GM21825 (cell line): ENCODE data around the gene TNRC6A.

Experiments used
- ATAC-seq: cut with Tn5 transposase; IDR thresholded peaks from one replicate; pipeline ENCODE4 v1.9.1; 2021; ENCODE audit warnings: mild to moderate bottlenecking, moderate library complexity; ENCODE audit not compliant: unreplicated experiment

The TNRC6A gene

DNA sequence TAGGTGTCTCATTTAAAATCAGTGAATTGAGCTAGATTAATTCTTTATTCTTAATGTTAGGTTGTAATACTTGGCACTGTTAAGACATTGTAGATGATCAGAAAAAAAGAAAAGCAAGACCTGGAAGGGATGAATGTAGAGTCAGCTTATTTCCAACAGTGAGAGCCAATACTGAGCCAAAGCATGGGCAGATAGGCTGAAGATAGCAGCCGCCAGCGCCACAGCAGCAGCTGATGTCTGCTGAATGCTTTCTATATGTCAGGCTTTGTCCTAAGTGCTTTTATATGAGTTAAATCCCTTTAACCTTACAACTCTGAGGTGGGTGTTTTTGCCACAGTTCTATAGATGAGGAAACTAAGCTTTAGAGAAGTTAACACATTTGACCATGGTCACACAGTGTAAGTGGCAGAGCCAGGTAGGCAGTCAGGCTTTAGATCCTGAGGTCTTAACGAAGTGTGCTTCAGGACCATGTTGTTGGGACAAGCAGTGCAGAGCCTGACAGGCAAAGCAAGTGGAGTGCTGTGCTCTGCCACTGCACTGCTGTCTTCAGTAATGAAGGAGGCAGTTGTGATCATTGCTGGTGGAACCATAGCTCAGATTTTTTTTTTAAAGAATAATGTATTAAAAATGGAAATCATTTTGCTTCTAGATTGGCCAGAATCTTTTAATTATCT lies 25.9 kb downstream of the TNRC6A start:
- no peak for ATAC-seq

GRCh38 chr16:24758373-24758772 lies 28.9 kb downstream of the TNRC6A start:
- ATAC-seq, result no peak

DNA sequence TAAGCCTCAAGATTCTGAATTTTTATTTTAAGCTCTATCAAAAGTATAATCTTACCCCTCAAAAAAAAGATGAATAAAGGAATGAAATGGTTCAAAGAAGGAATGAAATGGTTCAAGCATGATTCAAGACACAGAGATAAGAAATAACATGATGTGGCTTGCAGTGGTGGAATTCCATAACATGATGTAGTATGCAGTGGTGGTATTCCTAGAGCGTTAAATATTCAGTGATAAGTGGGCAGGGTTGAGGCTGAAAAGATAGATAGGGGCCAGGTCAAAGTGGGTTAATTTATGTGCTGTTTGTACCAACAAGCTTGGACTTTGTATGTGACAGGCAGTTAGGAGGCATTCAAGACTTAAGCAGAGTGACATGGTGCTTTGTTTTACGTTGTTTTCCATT lies 29.6 kb downstream of the TNRC6A start:
- no peak for ATAC-seq

DNA sequence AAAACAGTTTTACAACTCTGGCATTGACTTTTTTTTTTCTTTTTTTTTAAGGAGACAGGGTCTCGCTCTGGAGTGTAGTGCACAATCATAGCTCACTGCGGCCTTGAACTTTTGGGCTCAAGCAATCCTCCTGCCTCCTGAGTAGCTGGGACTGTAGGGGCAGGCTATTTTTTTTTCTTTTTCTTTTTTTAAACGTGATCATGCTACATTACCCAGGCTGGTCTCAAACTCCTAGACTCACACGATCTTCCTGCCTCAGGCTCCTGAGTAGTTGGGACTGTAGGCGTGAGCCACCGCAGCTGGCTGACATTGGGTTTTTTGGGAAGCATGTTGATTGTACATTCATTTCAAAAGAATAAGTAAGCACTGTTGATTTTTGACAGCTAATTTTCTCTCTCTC lies 32.1 kb downstream of the TNRC6A start:
- no peak for ATAC-seq

GRCh38 chr16:24764916-24765315 lies 35.5 kb downstream of the TNRC6A start:
- no peak for ATAC-seq

GRCh38 chr16:24766057-24766456 lies 36.6 kb downstream of the TNRC6A start:
- no peak for ATAC-seq

DNA sequence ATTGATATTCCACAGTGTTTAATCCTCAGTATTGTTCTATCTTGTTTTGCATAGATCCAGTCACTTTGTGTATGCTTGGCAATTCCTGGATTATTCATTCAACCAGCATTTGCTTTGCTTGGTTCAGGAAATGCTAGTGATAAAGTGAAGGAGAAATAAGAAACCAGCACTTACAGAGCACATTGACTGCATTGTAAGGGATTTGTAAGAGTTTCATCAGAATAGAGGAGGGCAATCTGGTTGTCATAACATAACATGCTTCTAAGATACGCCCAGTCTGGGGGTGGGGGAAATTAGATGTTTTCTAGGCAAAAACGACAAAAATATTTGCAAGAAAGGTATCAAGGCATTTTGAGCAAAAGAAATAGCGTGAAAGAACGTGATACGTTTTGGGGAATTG lies 40.4 kb downstream of the TNRC6A start:
- no peak for ATAC-seq

GRCh38 chr16:24771132-24771778 lies 41.8 kb downstream of the TNRC6A start:
- ATAC-seq, result no peak

- ATAC-seq, result no peak
These were observed 42.3 kb downstream of the TNRC6A start for GRCh38 chr16:24771779-24772157.

GRCh38 chr16:24773771-24774427 lies 44.4 kb downstream of the TNRC6A start:
- ATAC-seq, result no peak

DNA sequence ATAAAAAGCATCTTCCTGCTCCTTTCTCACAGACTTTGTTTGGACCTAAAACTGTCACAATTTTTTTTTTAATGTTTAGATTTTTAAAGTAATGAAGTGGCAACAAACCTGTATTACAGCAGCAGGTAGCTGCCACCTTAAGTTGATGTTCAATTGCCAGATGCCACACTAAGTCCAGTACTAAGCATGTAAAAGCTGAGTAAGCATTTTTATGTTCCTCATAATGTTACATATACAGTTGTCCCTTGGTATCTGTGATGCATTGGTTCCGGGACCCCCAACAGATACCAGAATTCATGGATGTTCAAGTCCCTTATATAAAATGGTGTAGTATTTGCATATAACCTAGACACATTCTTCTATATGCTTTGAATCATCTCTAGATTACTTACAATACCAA lies 45.1 kb downstream of the TNRC6A start:
- no peak for ATAC-seq

DNA sequence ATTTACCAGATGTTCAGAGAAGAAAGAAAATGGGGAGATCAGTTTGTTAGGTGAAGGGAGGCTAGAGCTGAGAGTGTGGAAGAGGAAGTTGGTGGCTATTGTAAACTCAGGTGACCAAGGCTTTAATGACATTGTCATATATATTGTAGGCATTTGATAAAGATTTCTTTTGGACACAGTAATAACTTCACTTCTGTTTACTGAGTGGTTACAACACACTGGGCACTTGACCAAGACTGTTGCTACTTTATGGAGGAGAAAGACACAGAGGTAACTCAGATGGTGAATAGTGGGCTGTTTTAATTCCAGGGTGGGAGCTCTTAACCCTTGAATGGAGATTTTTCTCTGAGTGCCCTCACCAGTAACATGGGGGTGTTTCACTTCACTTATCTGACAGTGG lies 46.0 kb downstream of the TNRC6A start:
- ATAC-seq, result no peak

DNA sequence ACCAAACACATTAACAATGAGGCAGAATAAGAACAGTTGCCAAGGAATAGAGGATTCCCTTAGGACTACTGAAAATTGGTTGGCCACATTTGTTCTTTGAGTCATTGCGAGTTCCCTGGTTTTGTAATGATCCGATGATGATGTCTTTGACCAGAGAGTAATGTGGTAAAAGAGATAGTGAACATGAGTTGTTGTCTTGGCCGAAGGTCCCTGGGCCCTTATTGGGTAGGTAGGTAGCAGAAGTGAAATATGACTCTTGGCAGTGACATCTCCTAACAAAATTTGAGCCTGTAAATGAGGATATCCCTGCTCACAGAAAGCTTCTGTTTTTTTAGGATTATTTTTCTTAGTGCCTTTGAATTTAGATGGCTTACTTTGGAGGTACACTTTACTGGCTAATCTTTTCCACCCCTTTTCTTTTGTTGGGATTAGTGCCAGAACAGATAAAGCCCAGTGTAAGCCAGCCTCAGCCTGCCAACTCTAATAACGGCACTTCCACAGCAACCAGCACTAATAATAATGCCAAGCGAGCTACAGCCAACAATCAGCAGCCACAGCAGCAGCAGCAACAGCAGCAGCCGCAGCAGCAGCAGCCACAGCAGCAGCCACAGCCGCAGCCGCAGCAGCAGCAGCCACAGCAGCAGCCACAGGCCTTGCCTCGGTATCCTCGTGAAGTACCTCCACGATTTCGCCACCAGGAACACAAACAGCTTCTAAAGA lies 47.2 kb downstream of the TNRC6A start:
- no peak for ATAC-seq

DNA sequence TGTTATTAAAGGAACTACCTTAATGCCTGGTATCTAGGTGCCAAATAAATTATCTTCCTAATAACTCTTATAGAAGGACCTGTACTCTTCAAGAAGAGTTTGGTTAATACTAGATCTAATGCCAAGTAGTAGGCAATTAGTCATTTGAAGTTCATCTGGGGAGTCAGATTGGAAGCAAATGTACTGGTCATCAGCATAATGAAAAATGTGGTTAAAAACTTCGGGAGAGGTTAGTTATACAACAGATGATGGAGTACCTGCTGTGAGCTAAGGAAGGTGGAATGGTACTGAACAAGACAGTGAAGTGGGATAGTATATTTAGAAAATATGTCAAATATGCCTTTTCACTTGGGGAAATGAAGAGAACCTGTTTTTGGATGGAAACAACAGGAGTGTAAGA lies 49.2 kb downstream of the TNRC6A start:
- ATAC-seq, result no peak

GRCh38 chr16:24781256-24781655 lies 51.8 kb downstream of the TNRC6A start:
- no peak for ATAC-seq

DNA sequence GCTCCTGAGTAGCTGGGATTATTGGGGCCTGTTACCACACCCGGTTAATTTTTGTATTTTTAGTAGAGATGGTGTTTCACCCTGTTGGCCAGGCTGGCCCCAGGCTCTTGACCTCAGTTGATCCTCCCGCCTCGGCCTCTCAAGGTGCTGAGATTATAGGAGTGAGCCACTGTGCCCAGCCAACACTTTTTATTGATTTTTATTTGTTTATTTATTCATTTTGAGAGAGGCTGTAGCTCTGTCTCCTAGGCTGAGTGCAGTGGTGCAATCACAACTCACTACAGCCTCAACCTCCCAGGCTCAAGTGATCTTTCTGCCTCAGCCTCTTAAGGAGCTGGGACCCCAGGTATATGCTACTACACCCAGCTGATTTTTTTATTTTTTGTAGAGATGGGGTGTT lies 54.7 kb downstream of the TNRC6A start:
- no peak for ATAC-seq

- no peak for ATAC-seq
These were observed 60.4 kb downstream of the TNRC6A start for GRCh38 chr16:24789881-24790280.

- ATAC-seq, result no peak
These were observed 71.1 kb downstream of the TNRC6A start for GRCh38 chr16:24800586-24800985.

DNA sequence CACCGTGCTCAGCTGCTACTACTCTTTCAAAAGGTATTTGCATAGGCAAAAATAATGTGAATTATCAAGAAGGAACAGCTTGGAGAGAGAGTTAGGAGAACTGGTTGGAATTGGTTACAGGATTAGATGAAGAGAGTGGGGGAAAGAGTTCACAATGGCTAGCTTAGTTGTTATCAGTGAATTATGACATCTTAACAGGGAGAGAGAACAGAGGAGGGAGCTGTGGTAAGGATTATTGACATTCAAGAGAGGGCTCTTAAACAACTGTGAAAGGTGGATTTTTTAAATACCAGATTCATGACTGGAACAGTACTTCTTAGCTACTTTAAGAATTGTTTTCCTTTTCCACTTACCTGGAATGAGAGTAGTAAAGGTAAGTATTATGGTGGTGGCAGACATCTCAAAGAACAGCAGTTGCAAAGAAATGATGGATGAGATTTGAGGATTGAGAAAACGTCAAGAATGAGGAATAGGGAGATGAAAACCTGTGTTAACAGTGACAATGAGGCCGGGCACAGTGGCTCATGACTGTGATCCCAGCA lies 72.4 kb downstream of the TNRC6A start:
- ATAC-seq, result no peak

- ATAC-seq, result no peak
These were observed 76.0 kb downstream of the TNRC6A start for GRCh38 chr16:24805484-24805883.

GRCh38 chr16:24807301-24807700 lies 77.8 kb downstream of the TNRC6A start:
- no peak for ATAC-seq
